ENCODE measurements around the gene TBC1D2.

Gene TBC1D2

DNA sequence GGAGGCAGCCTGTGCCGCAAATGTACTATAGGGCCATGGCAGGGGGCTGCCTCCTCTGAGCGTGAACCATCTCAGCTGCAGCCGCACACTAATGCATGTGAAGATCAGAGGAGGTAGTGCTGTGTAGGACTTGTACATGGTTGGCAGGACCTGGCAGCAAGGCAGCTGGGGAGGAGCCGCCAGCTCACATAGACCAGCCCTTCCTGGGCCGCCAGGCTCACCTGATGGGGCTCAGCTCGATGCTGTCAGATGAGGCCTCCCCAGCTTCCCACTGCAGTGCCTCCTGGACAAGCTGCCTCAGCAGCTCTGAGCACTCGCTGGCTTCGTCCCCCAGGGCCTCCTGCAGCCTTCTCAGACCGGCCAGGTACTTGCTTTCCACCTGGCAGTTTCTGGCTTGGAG lies 45.0 kb downstream of the TBC1D2 start:
- DNase-seq, result no peak

- DNase-seq, result no peak
Observed at GRCh38 chr9:98209530-98209929, 45.9 kb downstream of the TBC1D2 start.

- no peak for DNase-seq
Observed at GRCh38 chr9:98208635-98209034, 46.8 kb downstream of the TBC1D2 start.

GRCh38 chr9:98207606-98208005 lies 47.8 kb downstream of the TBC1D2 start:
- DNase-seq, result no peak

DNA sequence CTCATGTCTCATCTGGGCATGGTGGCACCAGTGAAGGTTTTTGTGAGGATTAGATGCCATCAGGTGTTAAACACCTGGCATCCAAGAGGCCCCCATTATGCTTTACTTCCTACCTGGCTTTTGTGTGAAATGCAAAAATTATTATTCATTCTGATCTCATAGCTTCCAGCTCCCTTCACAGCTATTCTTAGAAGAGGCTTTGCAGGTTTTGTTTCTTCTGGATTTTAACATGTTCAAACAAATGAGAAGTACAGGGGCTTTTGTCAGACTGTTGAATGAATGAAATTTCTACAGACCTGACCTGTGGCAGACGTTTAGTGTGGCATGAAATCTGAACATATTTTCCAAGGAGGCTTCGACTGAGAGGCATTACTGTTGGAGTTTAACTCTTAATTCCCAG lies 48.7 kb downstream of the TBC1D2 start:
- no peak for DNase-seq

- no peak for DNase-seq
Observed at GRCh38 chr9:98204692-98205091, 50.8 kb downstream of the TBC1D2 start.

GRCh38 chr9:98203153-98203552 lies 52.3 kb downstream of the TBC1D2 start:
- DNase-seq, result no peak

- DNase-seq, result no peak
Observed at GRCh38 chr9:98202252-98202651, 53.2 kb downstream of the TBC1D2 start.

- DNase-seq, result no peak
Observed at GRCh38 chr9:98201749-98202148, 53.7 kb downstream of the TBC1D2 start.

- no peak for DNase-seq
Observed at GRCh38 chr9:98201102-98201501, 54.3 kb downstream of the TBC1D2 start.

DNA sequence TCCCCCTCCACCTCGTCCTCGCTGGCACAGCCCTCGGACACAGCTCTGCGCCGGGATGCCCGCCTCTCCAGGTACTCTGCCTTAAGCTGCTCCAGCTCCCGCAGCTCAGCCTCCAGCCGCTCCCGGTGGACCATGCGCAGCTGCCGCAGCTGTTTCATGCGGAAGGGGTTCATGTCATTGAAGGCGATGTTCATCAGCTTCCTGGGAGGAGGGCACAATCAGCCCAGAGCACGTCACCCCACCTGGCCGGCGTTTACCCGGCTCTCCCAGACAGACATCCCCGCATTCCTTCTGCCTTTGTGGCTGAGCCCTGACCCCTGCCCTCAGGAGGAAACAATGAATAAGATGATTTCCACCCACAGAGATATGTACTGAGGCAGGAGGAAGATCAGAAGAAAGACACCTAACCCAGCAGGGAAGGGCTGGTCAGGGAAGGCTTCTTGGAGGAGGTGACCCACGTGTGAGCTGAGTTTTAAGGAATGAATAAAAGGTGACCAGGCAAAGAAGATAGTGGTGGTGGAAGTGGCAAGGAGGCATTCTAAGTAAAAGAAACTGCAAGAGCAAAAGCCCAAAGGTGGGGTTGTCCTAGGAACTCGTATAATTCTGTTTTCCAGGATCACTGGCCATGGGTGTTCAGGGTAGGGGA lies 55.9 kb downstream of the TBC1D2 start:
- no peak for DNase-seq

GRCh38 chr9:98195671-98196070 lies 59.8 kb downstream of the TBC1D2 start:
- no peak for DNase-seq

GRCh38 chr9:98193336-98193944 lies 62.0 kb downstream of the TBC1D2 start:
- DNase-seq, result no peak

DNA sequence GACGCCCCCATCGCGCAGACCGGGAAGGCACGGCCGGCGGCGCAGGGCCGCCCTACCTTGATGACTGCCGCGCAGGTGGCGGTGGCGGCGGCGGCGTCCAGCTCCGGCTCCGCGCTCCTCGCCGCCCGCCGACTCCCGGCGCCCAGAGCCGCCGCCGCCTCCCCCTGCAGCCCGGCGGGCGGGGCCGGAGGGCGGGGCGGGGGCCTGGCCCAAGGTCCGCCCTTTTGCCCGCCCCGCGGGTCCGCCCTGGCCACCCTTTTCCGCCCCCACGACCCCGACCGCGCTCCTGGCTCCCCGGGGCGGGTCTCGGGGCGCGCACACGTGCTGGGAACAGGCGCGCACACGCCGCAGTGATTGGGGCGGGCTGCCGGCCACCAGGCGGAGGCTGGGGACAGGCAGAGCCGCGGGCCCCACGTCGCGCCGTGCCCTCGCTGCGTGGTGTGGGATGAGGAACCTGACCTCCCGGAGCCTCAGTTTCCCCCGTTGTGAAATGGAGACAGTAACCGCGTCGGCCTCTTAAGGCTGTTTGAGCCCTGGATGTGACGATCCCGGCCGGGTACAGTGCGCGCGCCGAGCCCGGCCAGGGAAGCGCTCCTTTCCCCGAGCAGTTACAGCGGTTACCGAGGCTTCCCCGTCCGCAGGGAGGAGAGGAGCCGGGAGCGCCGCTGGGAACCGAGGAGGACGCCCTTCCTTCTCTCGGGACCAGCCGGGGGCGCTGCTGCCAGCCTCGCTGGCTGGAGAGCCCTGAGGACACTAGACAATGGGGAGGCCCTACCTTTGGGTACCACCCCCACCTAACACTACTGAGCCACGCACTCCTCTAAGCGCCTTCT lies 62.7 kb downstream of the TBC1D2 start, which contains the start of gene CORO2A:
Gene CORO2A, minus strand, starts transcription at position 135 of the 833 bp plus-strand sequence. CDS start 34,977 bp downstream, outside the sequence.
- DNase-seq, result peak; percentile 79

DNA sequence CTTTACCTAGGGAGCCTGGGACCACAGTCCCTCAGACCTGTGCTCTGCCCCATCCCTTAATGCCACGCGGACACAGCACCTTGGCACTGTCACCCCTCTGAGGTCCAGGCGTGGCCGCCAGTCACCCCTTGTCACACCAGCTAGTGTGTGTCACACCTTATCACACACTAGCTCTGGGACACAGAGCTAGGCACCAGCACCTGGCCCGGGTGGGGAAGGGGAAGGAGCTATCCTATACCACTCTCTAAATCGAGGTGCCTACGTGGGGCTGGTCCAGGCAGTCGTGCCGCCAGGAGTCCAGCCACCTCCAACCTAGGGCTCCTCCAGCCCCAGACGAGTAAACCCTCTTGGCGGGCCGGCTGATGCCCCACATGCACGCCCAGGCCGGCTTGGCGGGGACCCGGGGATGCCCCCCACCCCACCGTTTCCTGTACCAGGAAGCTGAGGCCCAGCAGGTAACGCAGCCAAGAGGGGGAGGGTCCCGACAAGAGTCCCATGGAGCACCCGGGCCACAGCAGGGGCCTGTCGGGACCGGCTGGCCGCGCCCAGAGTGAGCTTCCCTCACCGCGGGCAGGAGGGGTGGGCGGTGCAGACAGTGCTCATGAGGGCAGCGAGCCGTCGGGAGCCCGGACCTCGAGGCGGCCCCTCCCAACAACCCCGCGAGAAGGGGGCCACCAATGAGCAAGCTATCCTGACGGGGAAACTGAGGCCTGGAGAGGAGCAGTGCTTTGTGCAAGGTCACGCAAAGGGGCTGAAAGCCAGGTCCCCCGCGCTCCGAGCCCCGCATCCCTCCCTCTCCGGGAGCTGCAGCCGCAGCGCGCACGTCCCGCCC lies 63.6 kb downstream of the TBC1D2 start:
- no peak for DNase-seq

DNA sequence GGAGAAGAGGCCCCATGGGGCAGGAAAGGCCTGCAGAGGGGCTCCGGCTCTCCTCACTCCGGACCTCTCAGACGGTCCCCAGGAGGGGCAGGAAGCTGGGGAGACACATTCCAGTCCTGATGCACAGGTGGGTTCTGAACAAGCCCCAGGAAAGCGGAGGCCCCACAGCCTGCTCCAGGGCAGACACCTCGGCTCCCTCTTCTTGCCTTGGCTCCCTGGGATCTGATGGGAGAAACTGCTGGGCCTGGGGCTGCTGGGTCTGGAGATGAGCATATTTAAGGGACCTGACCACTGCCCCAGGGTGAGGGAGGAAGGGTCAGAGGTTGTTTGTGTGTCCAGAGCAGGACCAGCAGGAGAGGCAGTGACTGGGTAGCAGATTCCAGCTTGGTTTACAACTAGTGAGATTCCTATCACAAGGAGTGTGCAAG lies 64.3 kb downstream of the TBC1D2 start:
- no peak for DNase-seq

- no peak for DNase-seq
Observed at GRCh38 chr9:98190757-98191105, 64.7 kb downstream of the TBC1D2 start.

DNA sequence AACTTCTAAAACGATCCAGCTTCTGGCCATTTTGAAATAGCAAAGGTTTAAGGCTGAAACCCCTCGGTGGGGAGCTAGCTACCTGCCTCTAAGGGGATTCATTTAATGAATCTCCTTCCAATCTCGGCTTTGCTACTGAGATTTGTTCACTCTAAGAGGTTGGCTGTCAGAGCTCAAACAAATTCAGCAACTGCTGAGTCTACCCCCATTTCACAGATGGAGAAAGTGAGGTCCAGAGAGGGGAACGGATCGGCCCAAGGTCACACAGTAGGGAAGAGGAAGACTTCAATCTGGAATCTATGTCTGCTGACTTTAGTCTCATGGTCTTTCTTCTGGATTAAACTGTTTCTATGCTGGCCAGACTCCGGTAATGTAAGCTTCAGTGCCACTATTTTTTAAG lies 66.0 kb downstream of the TBC1D2 start:
- no peak for DNase-seq

- no peak for DNase-seq
Observed at GRCh38 chr9:98187926-98188325, 67.5 kb downstream of the TBC1D2 start.

GRCh38 chr9:98186236-98186635 lies 69.2 kb downstream of the TBC1D2 start:
- no peak for DNase-seq

DNA sequence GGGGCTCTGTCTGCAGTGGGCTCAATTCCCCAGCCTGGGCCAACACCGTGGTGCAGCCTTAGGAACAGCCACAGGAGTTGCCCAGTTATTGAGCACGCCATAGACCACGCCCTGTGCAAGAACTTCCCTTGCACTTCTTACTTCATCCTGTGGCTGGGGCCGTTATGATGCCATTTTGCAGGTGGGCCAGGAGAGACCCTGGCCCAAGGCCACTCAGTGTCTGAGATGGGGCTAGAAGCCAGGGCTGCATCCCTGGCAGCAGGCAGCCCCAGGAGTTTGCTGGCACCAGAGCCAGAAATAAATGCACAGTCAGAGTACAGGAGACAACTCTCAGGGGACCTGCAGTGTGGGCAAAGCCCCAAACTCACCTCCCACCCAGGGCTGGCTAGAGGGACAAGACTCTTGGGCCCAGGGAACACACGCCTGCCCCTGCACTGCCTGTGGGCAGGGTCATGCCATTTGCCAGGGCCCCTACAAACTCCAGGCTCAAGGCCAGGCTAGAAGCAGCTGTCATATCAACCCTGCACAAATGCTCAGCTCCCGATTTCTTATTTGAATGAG lies 69.8 kb downstream of the TBC1D2 start:
- DNase-seq, result no peak

GRCh38 chr9:98185021-98185567 lies 70.4 kb downstream of the TBC1D2 start:
- DNase-seq, result no peak
